ENCODE results near the gene SPRR2E.
"Not testable (repeated sequence)": the region's sequence is repeated elsewhere in the genome, so short reads cannot be mapped to it uniquely, and the experiment has no call there.

The SPRR2E gene

DNA sequence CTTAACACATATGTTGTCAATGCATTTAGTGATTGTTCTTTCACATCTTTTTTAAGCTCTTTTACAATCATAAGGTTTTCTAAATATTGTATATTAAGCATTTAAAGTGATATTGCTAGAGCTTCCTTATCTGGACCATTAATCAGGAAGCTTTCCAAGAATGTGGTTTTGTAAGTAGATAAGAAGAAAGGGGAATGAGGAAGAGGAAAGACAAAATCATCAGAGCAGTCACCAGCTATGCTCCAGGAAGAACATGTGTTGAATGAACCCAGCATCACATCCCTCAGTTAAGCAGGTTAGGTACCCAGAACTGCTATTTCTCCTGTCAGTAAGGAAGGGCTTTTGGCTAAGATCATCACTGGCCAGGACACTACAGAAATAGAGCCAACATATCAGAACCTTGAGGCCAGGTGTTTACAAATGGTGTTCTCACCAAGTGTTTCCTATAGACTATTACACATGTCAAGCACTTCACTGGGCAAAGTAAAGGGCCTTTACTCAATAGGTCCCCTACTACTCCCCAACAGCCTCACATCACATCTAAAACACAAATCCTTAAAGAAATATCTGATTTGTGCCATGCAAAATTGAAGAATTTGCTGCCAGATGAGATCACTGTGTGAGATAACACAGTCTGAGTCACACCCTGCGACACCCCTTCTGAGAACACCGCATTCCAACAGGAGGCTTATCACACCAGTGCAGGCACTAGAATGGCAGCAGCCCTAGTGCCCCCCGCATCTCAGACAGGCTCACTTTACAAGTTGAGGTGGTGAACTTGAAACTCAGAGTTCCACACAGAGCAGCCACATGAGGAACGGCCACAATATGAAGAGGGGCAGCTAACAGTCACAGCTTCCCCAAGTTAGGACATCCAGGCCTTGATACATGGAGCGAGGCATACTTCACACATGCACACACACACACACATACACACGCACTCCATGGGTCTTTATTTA is 35.2 kb downstream of the SPRR2E start:
- no peak for DNase-seq (ENCODE audit: low spot score)

DNA sequence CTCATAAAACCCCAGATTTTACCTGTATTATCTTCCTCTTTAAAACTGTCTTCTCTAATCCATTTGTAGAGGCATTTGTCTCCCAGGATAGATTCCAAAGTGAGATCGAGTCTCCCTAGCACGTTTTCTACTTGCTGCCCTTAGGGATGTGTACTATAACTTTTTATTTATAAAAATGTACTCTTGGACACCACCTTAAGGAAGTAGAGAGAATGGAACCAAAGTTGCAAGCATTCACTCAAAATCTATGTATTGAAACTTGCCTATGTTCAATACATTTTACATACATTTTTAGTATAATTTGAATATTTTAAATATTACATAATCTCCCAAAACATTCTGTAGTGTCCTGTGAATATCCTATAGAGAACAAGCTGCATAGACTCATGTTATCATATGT is 36.2 kb downstream of the SPRR2E start:
- DNase-seq (ENCODE audit: low spot score) = no peak

DNA sequence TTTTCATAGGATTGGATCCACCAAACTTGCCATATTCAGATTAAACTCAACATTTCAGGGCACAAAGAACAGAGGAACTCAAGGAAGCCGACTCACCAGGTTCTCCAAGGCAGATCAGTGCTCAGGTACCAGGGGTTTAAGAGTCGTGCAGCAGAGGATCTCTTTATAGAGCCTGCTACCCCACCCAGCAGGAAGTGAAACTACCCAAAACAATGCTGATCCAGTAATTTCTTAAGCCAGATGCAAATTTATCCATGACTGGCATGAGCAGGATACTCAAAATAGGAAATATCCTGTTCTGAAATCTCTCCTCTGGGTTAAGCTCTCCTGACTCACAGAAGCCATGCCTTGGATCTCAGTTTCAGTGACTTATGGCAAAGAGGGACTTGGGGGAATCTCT is 37.0 kb downstream of the SPRR2E start, which contains the start of gene SPRR2A:
Gene SPRR2A, minus strand, starts transcription at position 138 of the 400 bp plus-strand sequence. CDS start 777 bp downstream, outside the sequence.
- no peak for DNase-seq (ENCODE audit: low spot score)

DNA sequence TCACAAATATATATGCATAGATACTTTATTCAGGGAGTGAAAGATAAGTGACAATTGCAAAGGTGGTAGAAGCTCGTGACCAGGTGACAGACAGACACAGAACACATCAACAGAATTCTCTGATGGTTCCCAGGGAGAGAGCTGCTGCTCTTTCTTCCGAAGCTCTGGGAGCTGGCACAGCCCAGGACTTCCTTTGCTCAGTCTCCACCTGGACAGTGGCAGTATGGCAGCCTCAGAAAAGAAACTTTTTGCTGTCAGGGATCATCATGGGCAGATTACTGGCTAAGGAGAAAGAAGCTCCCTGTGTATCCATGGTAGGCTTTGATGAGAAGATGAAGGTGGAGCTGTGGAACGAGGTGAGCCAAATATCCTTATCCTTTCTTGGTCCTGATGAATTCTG is 38.2 kb downstream of the SPRR2E start:
- DNase-seq (ENCODE audit: low spot score) = not testable (repeated sequence)

DNA sequence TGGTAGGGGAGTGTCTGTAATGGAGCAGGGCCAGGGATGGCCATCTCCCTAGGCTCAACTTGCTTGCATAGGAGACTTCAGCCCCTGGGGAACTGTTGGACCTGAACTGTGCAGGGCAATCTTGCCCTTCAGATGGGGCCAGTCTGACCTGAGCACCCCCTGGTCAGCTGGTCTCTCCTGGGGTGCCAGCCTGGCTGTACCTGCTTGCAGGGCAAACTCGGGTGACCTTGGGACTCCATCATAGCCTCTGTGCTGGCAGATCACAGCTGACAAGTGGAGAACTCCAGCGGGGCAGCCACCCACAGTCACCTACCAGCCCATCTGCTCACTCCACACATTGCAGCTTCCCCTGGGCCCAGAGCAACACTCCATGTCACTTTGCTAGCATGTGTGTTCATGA is 45.1 kb downstream of the SPRR2E start:
- no peak for DNase-seq (ENCODE audit: low spot score)
